Thoracic aorta (tissue), 2 donors: Measurements from ENCODE around the gene SLC22A4. TPM values are rescaled to one million over a fixed set of nuclear protein-coding genes. Genes with fewer than 3 reads are reported as not detected.

Experiments
- ATAC-seq: fragments of 150-250 bp; one replicate; pipeline ENCODE4 v1.8.0; 2017; ENCODE audit warnings: low read depth; ENCODE audit not compliant: insufficient number of reproducible peaks, low FRiP score
- DNase-seq: peaks from one replicate; pipeline ENCODE4 v3.0.0-alpha.2; 2020; ENCODE audit warnings: low spot score
- H3K27ac ChIP-seq, 2 donors: fragments of 200-600 bp; sonication (generic); 1 replicate in 1 of 2; 2 replicates in 1 of 2; pipeline ENCODE4 v1.5.1; 2016; ENCODE audit warnings: mild to moderate bottlenecking in 2 of 2, moderate library complexity in 2 of 2
- H3K27me3 ChIP-seq: fragments of 200-600 bp; sonication (generic); replicated peaks from 2 replicates; pipeline ENCODE4 v1.6.0; 2016; ENCODE audit warnings: mild to moderate bottlenecking; ENCODE audit not compliant: insufficient read depth
- H3K36me3 ChIP-seq: fragments of 200-600 bp; sonication (generic); one replicate; pipeline ENCODE4 v1.5.1; 2016
- H3K4me1 ChIP-seq, 2 donors: fragments of 200-600 bp; sonication (generic); 1 replicate in 1 of 2; 2 replicates in 1 of 2; pipeline versions ENCODE4 v1.5.1 to v1.6.0; 2016; ENCODE audit warnings: low read depth in 2 of 2, mild to moderate bottlenecking in 1 of 2; ENCODE audit not compliant: control insufficient read depth in 1 of 2
- H3K4me3 ChIP-seq: fragments of 200-600 bp; sonication (generic); 2 replicates; pipeline ENCODE4 v1.5.1; 2016; ENCODE audit warnings: mild to moderate bottlenecking
- H3K9me3 ChIP-seq: fragments of 200-600 bp; sonication (generic); 2 replicates; pipeline ENCODE4 v1.5.1; 2016
- total RNA-seq, 2 donors: library from RNA; depleted of rRNA; stranded (reverse); fragments of >200 nt; gene quantifications; one replicate each; pipeline versions ENCODE4 v1.1.0 to v1.2.3, GENCODE V29; 2016
- TF ChIP-seq, protein P1 (sequence below): fragments of 200-600 bp; sonication (generic); IDR thresholded peaks from one replicate; pipeline ENCODE4 v1.5.1; 2019; ENCODE audit warnings: antibody characterized with exemption

The SLC22A4 gene
- total RNA-seq, 2 donors from 2014 or later, result 0.14 to 2.1 TPM

DNA sequence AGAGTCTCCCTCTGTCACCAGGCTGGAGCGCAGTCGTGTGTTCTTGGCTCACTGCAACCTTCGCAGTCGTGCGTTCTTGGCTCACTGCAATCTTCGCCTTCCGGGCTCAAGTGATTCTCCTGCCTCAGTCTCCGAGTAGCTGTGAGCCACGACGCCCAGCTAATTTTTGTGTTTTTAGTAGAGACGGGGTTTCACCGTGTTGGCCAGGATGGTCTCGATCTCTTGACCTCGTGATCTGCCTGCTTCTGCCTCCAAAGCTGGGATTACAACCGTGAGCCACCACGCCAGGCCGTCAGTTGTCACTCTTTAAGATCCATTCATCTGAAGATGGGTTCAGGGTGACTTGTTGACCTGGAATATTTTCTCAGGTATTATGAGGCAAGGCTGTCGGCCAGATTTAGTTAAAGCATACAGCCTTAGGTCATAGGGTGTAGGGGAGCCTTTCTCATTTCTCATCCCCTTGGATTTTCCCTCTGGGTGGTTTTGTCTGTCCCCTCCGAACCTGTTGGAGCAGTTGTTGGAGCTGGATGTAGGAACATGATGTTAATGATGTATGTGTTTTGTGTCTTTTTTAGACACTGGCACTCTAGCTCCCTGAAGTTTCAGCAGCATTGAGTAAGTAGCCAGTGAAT, 76.9 kb downstream of the SLC22A4 start:
- ATAC-seq, result no peak
- H3K9me3 ChIP-seq, result no peaks in the 10 kb centered on the region
- TF ChIP-seq, protein P1, sequence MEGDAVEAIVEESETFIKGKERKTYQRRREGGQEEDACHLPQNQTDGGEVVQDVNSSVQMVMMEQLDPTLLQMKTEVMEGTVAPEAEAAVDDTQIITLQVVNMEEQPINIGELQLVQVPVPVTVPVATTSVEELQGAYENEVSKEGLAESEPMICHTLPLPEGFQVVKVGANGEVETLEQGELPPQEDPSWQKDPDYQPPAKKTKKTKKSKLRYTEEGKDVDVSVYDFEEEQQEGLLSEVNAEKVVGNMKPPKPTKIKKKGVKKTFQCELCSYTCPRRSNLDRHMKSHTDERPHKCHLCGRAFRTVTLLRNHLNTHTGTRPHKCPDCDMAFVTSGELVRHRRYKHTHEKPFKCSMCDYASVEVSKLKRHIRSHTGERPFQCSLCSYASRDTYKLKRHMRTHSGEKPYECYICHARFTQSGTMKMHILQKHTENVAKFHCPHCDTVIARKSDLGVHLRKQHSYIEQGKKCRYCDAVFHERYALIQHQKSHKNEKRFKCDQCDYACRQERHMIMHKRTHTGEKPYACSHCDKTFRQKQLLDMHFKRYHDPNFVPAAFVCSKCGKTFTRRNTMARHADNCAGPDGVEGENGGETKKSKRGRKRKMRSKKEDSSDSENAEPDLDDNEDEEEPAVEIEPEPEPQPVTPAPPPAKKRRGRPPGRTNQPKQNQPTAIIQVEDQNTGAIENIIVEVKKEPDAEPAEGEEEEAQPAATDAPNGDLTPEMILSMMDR, result no peak
- H3K27me3 ChIP-seq, result no peaks in the 10 kb centered on the region
- peak overlapping the region; percentile 83 to 90 for H3K27ac ChIP-seq
- peak overlapping the region; percentile 94 for H3K4me3 ChIP-seq
- no peak for DNase-seq
- no peaks in the 10 kb centered on the region for H3K36me3 ChIP-seq
- peaks cover 20 to 59% of the 10 kb centered on the region in 2 donors for H3K4me1 ChIP-seq

DNA sequence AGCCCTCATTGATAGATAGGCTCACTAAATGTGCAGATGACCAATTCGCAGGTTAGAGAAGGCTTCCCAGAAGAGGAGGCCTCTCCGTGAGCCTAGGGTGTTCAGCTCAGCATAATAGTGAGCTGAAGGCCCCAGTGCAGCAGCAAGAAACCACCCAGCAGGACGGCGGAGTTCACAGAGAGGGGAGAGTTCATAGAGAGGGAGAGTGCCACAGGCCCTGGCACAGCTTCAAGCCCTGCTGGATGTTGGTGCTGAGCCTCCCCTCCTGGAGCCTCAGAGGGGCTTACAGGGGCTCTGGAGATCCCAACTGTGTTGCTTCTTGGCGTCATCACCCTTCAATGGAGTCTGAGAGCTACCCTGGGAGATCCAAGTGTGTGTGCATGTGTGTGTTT, 77.4 kb downstream of the SLC22A4 start:
- DNase-seq, result no peak
- TF ChIP-seq, protein P1, result no peak
- Histone ChIP-seq H3K27ac (peak overlapping the region; percentile 83 to 90), H3K36me3 (no peaks in the 10 kb centered on the region), H3K9me3 (no peaks in the 10 kb centered on the region), H3K27me3 (no peaks in the 10 kb centered on the region), H3K4me1 (peaks cover 20 to 64% of the 10 kb centered on the region in 2 donors), H3K4me3 (peak overlapping the region; percentile 94)
- no peak for ATAC-seq

DNA sequence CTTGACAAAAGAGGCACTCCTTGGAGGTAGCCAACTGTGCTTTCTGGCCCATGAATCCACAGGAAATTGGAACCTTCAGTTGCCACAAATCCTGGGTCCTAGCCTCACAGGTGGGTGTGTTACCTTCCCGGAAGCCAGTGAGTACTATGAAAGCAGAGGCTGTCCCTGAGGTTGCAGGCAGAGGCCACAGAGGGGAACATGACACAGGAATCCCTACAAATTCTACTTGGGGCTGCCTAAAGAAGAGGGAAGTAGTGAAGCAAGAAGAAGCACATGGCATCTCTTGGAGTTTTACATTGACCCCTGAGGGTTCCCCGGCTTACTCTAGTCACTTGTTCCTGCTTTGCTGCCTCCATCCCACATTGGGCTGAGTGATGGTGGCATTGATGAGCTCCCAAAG, 77.9 kb downstream of the SLC22A4 start:
- no peak for DNase-seq
- Histone ChIP-seq H3K27ac (peak overlapping the region in 1 of 2 donors; percentile 90), H3K4me3 (no peak overlapping the region), H3K4me1 (peaks cover 19 to 65% of the 10 kb centered on the region in 2 donors), H3K36me3 (no peaks in the 10 kb centered on the region), H3K27me3 (no peaks in the 10 kb centered on the region), H3K9me3 (no peaks in the 10 kb centered on the region)
- TF ChIP-seq, protein P1, result no peak
- no peak for ATAC-seq

DNA sequence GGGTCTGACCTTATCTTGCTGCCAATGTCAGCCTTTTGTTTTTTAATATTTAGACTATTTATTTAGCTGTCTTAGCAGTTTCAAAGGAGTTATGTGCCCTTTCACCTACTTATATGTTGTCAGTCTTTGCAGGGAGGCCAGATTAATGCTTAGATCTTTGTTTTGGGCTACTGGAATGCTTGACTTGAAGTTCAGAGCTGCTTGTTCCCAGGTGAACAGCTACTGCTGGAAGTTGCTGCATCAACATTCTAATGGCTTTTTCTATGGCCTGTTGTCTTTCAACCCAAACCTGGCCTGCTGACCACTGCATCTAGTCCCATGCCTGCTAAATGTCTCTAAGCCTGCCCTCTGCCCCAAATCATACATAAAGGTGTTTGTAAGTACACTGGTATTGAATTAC, 78.3 kb downstream of the SLC22A4 start:
- DNase-seq, result no peak
- ATAC-seq, result no peak
- Histone ChIP-seq H3K36me3 (no peaks in the 10 kb centered on the region), H3K4me3 (no peak overlapping the region), H3K9me3 (no peaks in the 10 kb centered on the region), H3K27ac (no peak overlapping the region), H3K4me1 (peaks cover 15 to 64% of the 10 kb centered on the region in 2 donors), H3K27me3 (no peaks in the 10 kb centered on the region)
- TF ChIP-seq, protein P1, result no peak

DNA sequence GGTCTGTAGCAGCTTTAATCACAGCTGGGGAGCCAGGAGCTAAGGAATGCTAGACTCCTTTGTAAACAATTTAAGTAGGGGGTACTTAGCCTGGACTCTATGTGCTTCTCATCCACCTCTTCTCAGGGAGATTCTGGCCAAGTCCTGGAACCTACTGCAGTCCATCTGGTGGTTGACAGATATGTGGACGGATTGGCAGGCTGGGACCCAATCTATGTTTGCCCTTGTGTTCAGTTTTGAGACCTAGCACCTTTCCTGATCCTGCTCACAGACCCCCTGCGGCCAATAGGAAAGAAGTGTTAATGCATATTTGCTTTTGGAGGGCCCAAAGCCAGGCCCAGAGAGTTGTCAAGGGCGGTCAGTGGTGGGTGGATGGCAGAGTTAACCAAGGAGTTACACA, 81.8 kb downstream of the SLC22A4 start:
- H3K4me3 ChIP-seq, result no peak overlapping the region
- H3K36me3 ChIP-seq, result no peaks in the 10 kb centered on the region
- H3K9me3 ChIP-seq, result no peaks in the 10 kb centered on the region
- no peaks in the 10 kb centered on the region for H3K27me3 ChIP-seq
- DNase-seq, result no peak
- H3K4me1 ChIP-seq, result peaks cover 7 to 49% of the 10 kb centered on the region in 2 donors
- no peak for ATAC-seq
- TF ChIP-seq, protein P1, result no peak
- peak overlapping the region; percentile 69 to 71 for H3K27ac ChIP-seq
